Measurements from ENCODE around the gene CTCF. TPM values are rescaled to one million over a fixed set of nuclear protein-coding genes. Genes with fewer than 3 reads are reported as not detected.
A peak's percentile ranks its signal among the peaks of the same experiment; 100 is the strongest.

Gene CTCF
- total and polyA plus RNA-seq, 4 donors: 10.1 to 35.3 (median 15.5) TPM

DNA sequence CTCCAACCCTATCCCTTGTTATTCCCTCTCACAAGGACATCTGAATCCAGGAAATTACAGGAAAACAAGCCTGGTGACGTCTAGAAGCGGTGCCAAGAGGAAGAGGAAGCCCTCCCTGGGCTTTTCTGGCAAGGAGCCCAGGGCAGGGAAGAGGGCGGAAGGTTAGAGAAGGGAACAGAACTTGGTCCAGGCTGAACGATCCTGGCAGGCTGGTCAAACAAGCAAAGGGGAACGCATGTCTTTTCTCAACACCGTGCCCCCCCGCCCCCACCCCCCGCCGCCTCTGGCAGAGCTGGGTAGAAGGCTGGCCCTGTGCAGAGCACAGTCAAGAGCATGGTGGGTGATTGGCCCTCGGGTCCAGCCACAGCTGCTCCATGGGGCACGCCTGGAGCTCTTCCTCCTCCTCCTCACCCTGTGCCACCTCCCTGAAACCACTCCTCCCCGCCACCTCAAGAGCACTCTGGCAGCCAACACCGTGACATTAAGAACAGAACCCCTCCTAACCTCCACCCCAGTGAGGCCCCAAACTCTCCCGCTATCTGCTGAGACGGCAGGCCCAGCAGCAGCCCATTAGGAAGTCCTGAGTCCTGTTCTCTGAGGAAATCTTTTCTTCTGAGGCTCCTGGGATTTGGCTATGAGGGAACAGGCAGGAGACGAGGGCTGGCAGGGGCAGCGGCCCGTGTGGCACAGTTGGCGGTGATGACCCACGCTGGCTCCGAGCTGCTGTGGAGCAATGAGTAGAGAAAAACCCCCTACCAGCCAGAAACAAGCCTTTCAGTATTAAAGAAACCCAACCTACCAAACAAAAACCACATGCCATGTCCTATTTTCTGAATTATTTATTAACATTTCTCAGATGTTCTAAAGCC, 111.6 kb downstream of the CTCF start:
- peak overlapping the region; percentile 18 to 34 for H3K9ac ChIP-seq (ENCODE audit: low read depth in 1 of 2, low read length in 2 of 2)
- no peaks in the 10 kb centered on the region for H3K9me3 ChIP-seq (ENCODE audit: control insufficient read depth in 4 of 4, low read length in 3 of 4)
- no peaks in the 10 kb centered on the region for H3K36me3 ChIP-seq (ENCODE audit: control insufficient read depth in 4 of 4, insufficient read depth in 3 of 4, low read depth in 1 of 4, low read length in 3 of 4)
- H3K4me3 ChIP-seq (ENCODE audit: low read depth in 1 of 3, low read length in 3 of 3): no peak overlapping the region
- TF ChIP-seq MAX (IDR thresholded peaks at IDR 0.05): peak; percentile 95
- TF ChIP-seq GABPA (IDR thresholded peaks at IDR 0.05 in 1 of 2, conservative IDR thresholded peaks at IDR 0.05 in 1 of 2): peak in 1 of 2 donors; percentile 74
- no peak for TF ChIP-seq ATF3 (IDR thresholded peaks at IDR 0.05)
- TF ChIP-seq TAF1 (conservative IDR thresholded peaks at IDR 0.05): no peak
- TF ChIP-seq HNF4A (conservative IDR thresholded peaks at IDR 0.05): peak; percentile 44 to 64
- TF ChIP-seq SP1 (IDR thresholded peaks at IDR 0.05): peak; percentile 77
- peak; percentile 96 for TF ChIP-seq NR2F2 (IDR thresholded peaks at IDR 0.05)
- peak; percentile 60 for TF ChIP-seq YY1 (IDR thresholded peaks at IDR 0.05)
- peak; percentile 56 to 70 for TF ChIP-seq RXRA (IDR thresholded peaks at IDR 0.05)
- no peak for TF ChIP-seq FOXA1 (IDR thresholded peaks at IDR 0.05)
- TF ChIP-seq CTCF (IDR thresholded peaks at IDR 0.05; ENCODE audit: low read depth, low read length, missing input control): no peak
- no peak for TF ChIP-seq FOXA2 (IDR thresholded peaks at IDR 0.05)
- TF ChIP-seq REST (IDR thresholded peaks at IDR 0.05): no peak
- no peak for TF ChIP-seq JUND (IDR thresholded peaks at IDR 0.05)
- no peak for TF ChIP-seq HNF4G (IDR thresholded peaks at IDR 0.05)
- TF ChIP-seq RAD21 (IDR thresholded peaks at IDR 0.05): peak; percentile 28 to 53
- TF ChIP-seq EGR1 (IDR thresholded peaks at IDR 0.05; ENCODE audit: low read depth in 2 of 2): peak; percentile 56 to 83
- TF ChIP-seq, protein P1, sequence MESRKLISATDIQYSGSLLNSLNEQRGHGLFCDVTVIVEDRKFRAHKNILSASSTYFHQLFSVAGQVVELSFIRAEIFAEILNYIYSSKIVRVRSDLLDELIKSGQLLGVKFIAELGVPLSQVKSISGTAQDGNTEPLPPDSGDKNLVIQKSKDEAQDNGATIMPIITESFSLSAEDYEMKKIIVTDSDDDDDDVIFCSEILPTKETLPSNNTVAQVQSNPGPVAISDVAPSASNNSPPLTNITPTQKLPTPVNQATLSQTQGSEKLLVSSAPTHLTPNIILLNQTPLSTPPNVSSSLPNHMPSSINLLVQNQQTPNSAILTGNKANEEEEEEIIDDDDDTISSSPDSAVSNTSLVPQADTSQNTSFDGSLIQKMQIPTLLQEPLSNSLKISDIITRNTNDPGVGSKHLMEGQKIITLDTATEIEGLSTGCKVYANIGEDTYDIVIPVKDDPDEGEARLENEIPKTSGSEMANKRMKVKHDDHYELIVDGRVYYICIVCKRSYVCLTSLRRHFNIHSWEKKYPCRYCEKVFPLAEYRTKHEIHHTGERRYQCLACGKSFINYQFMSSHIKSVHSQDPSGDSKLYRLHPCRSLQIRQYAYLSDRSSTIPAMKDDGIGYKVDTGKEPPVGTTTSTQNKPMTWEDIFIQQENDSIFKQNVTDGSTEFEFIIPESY (IDR thresholded peaks at IDR 0.05): no peak
- peak overlapping the region; percentile 89 to 95 for H3K27ac ChIP-seq (ENCODE audit: low read depth in 1 of 2, low read length in 2 of 2)
- WGBS: 11% methylated on average over 21 of the region's 21 CpGs
- DNase-seq (ENCODE audit: low spot score): peak; percentile 56
- H3K27me3 ChIP-seq (ENCODE audit: control insufficient read depth in 4 of 4, insufficient read depth in 4 of 4, low read length in 3 of 4): no peaks in the 10 kb centered on the region
- peaks cover 17 to 63% (median 49%) of the 10 kb centered on the region in 4 donors for H3K4me1 ChIP-seq (ENCODE audit: control insufficient read depth in 4 of 4, insufficient read depth in 4 of 4, low read length in 3 of 4)
